Activated CD4-positive, alpha-beta T cell treated with anti-CD3 and anti-CD28 coated beads for 36 hours (primary cell): ENCODE results near the gene BAZ1B. TPM values are rescaled to one million over a fixed set of nuclear protein-coding genes. Genes with fewer than 3 reads are reported as not detected.
"Not testable (repeated sequence)": the region's sequence is repeated elsewhere in the genome, so short reads cannot be mapped to it uniquely, and the experiment has no call there.

Source experiments
- ATAC-seq: fragments of 200-7000 bp; cut with Tn5 transposase; one replicate; pipeline ENCODE4 v1.10.0; 2021; ENCODE audit warnings: mild to moderate bottlenecking, moderate library complexity
- CTCF ChIA-PET: fragments of 350-600 bp; sonication (Branson Sonifier 250); formaldehyde crosslinking; loops from one replicate; lab custom pipeline; 2021; ENCODE audit warnings: antibody characterized with exemption; lab: Charles Lee
- POLR2A ChIA-PET: fragments of 350-600 bp; sonication (Branson Sonifier 250); formaldehyde crosslinking; loops from one replicate; lab custom pipeline; 2021; ENCODE audit warnings: antibody characterized with exemption, inconsistent platforms; lab: Charles Lee
- DNase-seq: peaks from one replicate; pipeline ENCODE4 v3.0.0-alpha.2; 2020
- H3K27ac Mint-ChIP-seq: one replicate; pipeline ENCODE4 v1.8.0; 2021; ENCODE audit warnings: mixed read lengths
- H3K27me3 Mint-ChIP-seq: one replicate; pipeline ENCODE4 v1.8.0; 2021; ENCODE audit warnings: mixed read lengths
- H3K36me3 Mint-ChIP-seq: one replicate; pipeline ENCODE4 v1.8.0; 2021; ENCODE audit warnings: low read depth, mixed read lengths
- H3K4me1 Mint-ChIP-seq: one replicate; pipeline ENCODE4 v1.8.0; 2021; ENCODE audit warnings: mixed read lengths
- H3K4me3 Mint-ChIP-seq: one replicate; pipeline ENCODE4 v1.8.0; 2021; ENCODE audit warnings: mild to moderate bottlenecking, moderate library complexity, mixed read lengths
- H3K9me3 Mint-ChIP-seq: one replicate; pipeline ENCODE4 v1.8.0; 2021; ENCODE audit warnings: low read depth, mixed read lengths
- intact Hi-C, 2 experiments: fragments of 100-400 bp; cut with DNase I in 1 of 2; cut with micrococcal nuclease in 1 of 2; formaldehyde crosslinking; loops; one replicate each; pipeline versions ENCODE4 v1.14.2 to v1.15.1; 2022 to 2024; cut with DNase I, micrococcal nuclease
- total RNA-seq, 2 experiments: library from RNA; stranded (reverse); gene quantifications; one replicate each; pipeline ENCODE4 v1.2.3, GENCODE V29; 2021

The BAZ1B gene
- total RNA-seq, 2 experiments from 2014 or later: 90.2 to 98.6 TPM

DNA sequence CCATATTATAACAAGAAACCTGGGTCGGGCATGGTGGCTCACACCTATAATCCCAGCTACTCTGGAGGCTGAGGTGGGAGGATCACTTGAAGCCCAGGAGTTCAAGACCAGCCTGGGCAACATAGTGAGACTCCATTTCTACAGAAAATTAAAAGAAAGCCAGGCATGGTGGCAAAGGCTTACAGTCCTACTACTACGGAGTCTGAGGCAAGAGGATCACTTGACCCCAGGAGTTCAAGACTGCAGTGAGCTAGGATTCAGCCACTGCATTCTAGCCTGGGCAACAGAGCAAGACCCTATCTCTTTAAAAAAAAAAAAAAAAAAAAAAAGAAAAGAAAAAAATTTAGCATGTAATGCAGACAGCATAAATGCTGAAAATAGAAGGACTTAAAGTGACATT is 16.4 kb upstream of the BAZ1B start:
- H3K27me3 Mint-ChIP-seq, H3K4me1 Mint-ChIP-seq, intact Hi-C loops, H3K27ac Mint-ChIP-seq, ATAC-seq, DNase-seq, H3K4me3 Mint-ChIP-seq, POLR2A ChIA-PET, H3K9me3 Mint-ChIP-seq: not testable (repeated sequence)
- CTCF ChIA-PET: interaction anchor here (1.4 kb wide), 1 partner anchor 11 kb away, joined by 3 read pairs; no protein-coding TSS in a partner anchor
- peaks cover 47% of the 10 kb centered on the region for H3K36me3 Mint-ChIP-seq

GRCh38 chr7:73537051-73537450 is 15.0 kb upstream of the BAZ1B start:
- no peaks in the 10 kb centered on the region for H3K4me1 Mint-ChIP-seq
- no peak overlapping the region for H3K27ac Mint-ChIP-seq
- intact Hi-C loops: no loop called here
- no peaks in the 10 kb centered on the region for H3K27me3 Mint-ChIP-seq
- H3K36me3 Mint-ChIP-seq: peaks cover 41% of the 10 kb centered on the region
- DNase-seq (no peak), ATAC-seq (no peak)
- H3K9me3 Mint-ChIP-seq: no peaks in the 10 kb centered on the region
- ChIA-PET CTCF (no interaction called here), POLR2A (no interaction called here)
- no peak overlapping the region for H3K4me3 Mint-ChIP-seq

DNA sequence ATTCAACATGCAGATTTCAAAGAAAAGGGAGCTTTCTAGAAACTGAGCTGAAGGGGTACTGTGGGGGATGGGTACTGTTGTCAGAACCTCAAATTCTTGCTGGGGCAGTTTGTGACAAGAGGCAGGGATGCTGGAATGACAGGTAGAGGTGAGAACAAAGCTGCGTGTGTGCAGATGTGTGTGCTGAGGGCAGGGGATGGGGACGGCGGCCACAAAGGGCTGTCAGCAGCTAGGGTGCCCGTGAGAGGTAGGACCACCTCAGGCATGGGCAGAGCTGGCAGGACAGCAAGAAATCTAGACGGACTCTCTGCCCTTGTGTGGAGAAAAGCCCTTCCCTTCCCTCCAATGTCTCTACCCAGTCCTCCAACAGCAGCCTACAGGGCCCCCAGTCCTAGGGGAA is 14.4 kb upstream of the BAZ1B start:
- Mint-ChIP-seq H3K27me3 (no peaks in the 10 kb centered on the region), H3K27ac (peak overlapping the region; percentile 33), H3K4me1 (no peaks in the 10 kb centered on the region), H3K4me3 (no peak overlapping the region), H3K36me3 (peaks cover 39% of the 10 kb centered on the region), H3K9me3 (no peaks in the 10 kb centered on the region)
- intact Hi-C loops: no loop called here
- DNase-seq: no peak
- POLR2A ChIA-PET: interaction anchor here (0.7 to 0.9 kb wide), 2 partner anchors 14 to 20 kb away, joined by 3 read pairs; partner anchors contain the start of gene BAZ1B
- ATAC-seq: no peak
- CTCF ChIA-PET: no interaction called here

DNA sequence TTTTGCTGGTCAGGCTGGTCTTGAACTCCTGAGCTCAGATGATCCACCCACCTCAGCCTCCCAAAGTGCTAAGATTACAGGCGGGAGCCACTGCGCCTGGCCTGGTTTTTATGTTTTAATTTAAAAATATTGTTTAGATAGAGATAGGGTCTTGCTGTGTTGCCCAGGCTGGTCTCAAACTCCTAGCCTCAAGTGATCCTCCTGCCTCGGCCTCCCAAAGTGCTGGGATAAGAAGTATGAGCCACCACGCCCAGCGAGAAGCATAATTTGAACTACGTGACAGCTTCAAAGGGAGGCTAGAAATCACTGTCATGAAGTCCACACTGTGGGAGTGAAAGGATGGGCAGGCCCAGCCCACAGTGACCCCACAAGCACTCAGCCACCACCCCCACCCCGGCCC is 13.8 kb upstream of the BAZ1B start:
- H3K27me3 Mint-ChIP-seq, H3K4me3 Mint-ChIP-seq, H3K27ac Mint-ChIP-seq, CTCF ChIA-PET, DNase-seq, ATAC-seq, intact Hi-C loops, H3K9me3 Mint-ChIP-seq, H3K4me1 Mint-ChIP-seq: not testable (repeated sequence)
- POLR2A ChIA-PET: interaction anchor here (0.7 to 0.9 kb wide), 2 partner anchors 14 to 21 kb away, joined by 3 read pairs; partner anchors contain the start of gene BAZ1B
- peaks cover 37% of the 10 kb centered on the region for H3K36me3 Mint-ChIP-seq

- Mint-ChIP-seq H3K4me3 (no peak overlapping the region), H3K36me3 (peaks cover 29% of the 10 kb centered on the region), H3K27ac (no peak overlapping the region), H3K4me1 (no peaks in the 10 kb centered on the region), H3K27me3 (no peaks in the 10 kb centered on the region), H3K9me3 (no peaks in the 10 kb centered on the region)
- DNase-seq (no peak), ATAC-seq (no peak)
- intact Hi-C loops: no loop called here
- CTCF ChIA-PET: interaction anchor here (0.6 kb wide), 1 partner anchor 158 kb away, joined by 4 read pairs; no protein-coding TSS in a partner anchor
- POLR2A ChIA-PET: no interaction called here
These were observed 11.6 kb upstream of the BAZ1B start for GRCh38 chr7:73533742-73534141.

DNA sequence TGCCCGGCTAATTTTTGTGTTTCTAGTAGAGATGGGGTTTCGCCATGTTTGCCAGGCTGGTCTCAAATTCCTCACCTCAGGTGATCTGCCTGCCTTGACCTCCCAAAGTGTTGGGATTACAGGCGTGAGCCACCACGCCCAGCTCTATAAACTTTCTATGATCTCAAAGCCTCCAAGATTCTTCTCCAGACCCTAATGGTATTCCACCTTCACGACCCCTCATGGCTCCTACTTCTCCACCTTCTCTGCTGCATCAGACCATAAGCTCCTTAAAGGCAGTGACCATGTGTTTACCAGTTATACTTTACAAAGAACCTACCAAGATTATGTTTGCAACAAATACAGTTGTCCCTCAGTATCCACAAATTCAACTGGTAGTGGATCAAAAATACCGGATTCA is 10.1 kb upstream of the BAZ1B start:
- POLR2A ChIA-PET: no interaction called here

GRCh38 chr7:73530800-73531199 is 8.7 kb upstream of the BAZ1B start:
- ATAC-seq (no peak), DNase-seq (no peak)
- H3K27ac Mint-ChIP-seq: no peak overlapping the region
- peaks cover 8% of the 10 kb centered on the region for H3K36me3 Mint-ChIP-seq
- no peaks in the 10 kb centered on the region for H3K27me3 Mint-ChIP-seq
- ChIA-PET CTCF (no interaction called here), POLR2A (interaction anchor here (1.1 kb wide), 1 partner anchor 8 kb away, joined by 3 read pairs; the partner anchor contains the start of gene BAZ1B)
- H3K4me1 Mint-ChIP-seq: peaks cover 19% of the 10 kb centered on the region
- intact Hi-C loops: no loop called here
- no peaks in the 10 kb centered on the region for H3K9me3 Mint-ChIP-seq
- H3K4me3 Mint-ChIP-seq: no peak overlapping the region

More for the DNA sequence above, 10.1 kb upstream of the BAZ1B start:
- CTCF ChIA-PET: no interaction called here
- Mint-ChIP-seq H3K27ac (no peak overlapping the region), H3K4me1 (peaks cover 12% of the 10 kb centered on the region), H3K4me3 (no peak overlapping the region), H3K27me3 (no peaks in the 10 kb centered on the region), H3K36me3 (peaks cover 17% of the 10 kb centered on the region), H3K9me3 (no peaks in the 10 kb centered on the region)
- DNase-seq: no peak
- intact Hi-C loops: no loop called here
- ATAC-seq: no peak

DNA sequence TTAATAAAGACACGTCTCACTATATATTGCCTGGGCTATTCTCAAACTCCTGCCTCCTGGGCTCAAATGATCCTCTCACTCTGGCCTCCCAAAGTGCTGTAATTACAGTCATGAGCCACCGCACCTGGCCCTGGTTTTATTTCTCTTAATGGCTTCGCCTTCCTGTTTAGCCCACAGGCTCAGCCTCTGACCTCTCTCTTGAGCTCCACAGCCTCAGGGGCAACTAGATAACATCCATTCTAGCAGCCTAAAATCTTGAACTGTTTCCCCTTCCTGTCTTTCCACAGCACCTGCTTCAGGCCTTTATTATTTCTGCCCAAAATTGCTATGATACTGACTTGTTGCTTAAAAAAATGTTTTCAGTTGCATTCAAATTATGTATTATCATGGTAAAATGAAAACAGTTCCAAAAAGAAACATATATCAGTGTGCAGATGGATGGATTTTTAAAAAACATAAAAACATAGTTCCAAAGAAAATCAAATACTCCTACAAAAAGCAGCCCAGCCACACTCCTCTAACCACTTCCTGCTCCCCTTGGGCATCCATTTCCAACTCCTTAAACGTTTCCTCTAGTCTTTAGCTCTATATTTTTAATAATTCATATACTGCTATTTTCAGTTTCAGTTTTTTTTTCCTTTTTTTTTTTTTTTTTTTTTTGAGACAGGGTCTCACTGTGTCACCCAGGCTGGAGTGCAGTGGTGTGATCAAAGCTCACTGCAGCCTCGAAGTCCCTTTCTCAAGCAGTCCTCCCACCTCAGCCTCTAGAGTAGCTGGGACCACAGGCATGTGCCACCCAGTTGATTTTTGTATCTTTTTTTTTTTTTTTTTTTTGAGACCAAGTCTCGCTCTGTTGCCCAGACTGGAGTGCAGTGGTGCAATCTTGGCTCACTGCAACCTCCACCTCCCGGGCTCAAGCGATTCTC is 5.1 kb upstream of the BAZ1B start:
- no peak overlapping the region for H3K4me3 Mint-ChIP-seq
- peak overlapping the region; percentile 90 for H3K27ac Mint-ChIP-seq
- CTCF ChIA-PET: interaction anchor here (1.0 kb wide), 2 partner anchors 8 to 12 kb away, joined by 3 read pairs; no protein-coding TSS in a partner anchor
- POLR2A ChIA-PET: interaction anchor here (1.1 kb wide), 1 partner anchor 23 kb away, joined by 3 read pairs; no protein-coding TSS in a partner anchor
- H3K4me1 Mint-ChIP-seq: peaks cover 37% of the 10 kb centered on the region
- peaks cover under 1% of the 10 kb centered on the region for H3K36me3 Mint-ChIP-seq
- no peaks in the 10 kb centered on the region for H3K27me3 Mint-ChIP-seq
- ATAC-seq: no peak
- H3K9me3 Mint-ChIP-seq: no peaks in the 10 kb centered on the region
- DNase-seq: peak; percentile 33
- intact Hi-C loops: loop anchor here in 1 of 2 experiments (10.0 kb wide), 1 partner anchor 328 kb away; no protein-coding TSS in a partner anchor

- H3K4me1 Mint-ChIP-seq: peaks cover 37% of the 10 kb centered on the region
- CTCF ChIA-PET: not testable (repeated sequence)
- intact Hi-C loops: loop anchor here in 1 of 2 experiments (10.0 kb wide), 1 partner anchor 329 kb away; no protein-coding TSS in a partner anchor
These were observed 4.0 kb upstream of the BAZ1B start for GRCh38 chr7:73526158-73526494.

DNA sequence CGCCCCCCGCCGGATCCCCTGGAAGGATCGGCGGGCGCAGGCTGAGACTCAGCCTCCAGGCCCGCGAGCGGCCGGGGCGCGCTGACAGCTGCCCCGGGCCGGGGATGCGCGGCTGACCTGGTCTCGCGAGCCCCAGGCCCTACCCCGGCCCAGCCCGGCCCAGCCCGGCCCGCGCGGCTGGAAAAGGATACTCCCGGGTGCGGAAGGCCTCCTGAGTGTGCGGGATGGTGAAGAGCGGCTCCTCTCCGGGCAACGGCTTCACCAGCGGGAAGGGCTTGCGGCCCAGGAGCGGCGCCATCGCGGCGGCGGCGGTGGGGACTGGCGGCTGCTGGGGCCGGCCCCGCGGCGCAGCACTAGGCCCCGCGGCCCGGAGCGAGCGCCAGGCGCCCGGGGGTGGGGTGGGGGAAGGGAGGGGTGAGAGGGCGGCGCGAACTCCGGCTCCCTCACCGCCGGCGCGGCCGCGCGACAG is 423 bp downstream of the BAZ1B start:
- no peaks in the 10 kb centered on the region for H3K27me3 Mint-ChIP-seq

More at GRCh38 chr7:73526158-73526494, 4.0 kb upstream of the BAZ1B start:
- not testable (repeated sequence) for H3K4me3 Mint-ChIP-seq, H3K36me3 Mint-ChIP-seq, H3K27ac Mint-ChIP-seq, ATAC-seq, H3K27me3 Mint-ChIP-seq, DNase-seq, H3K9me3 Mint-ChIP-seq
- POLR2A ChIA-PET: interaction anchor here (1.1 kb wide), 1 partner anchor 24 kb away, joined by 3 read pairs; no protein-coding TSS in a partner anchor

More for the DNA sequence above, 423 bp downstream of the BAZ1B start:
- ATAC-seq (peak; percentile 45), DNase-seq (peak; percentile 85)
- Mint-ChIP-seq H3K27ac (no peak overlapping the region), H3K4me3 (peak overlapping the region; percentile 94), H3K9me3 (no peaks in the 10 kb centered on the region), H3K4me1 (peaks cover 50% of the 10 kb centered on the region), H3K36me3 (peaks cover 37% of the 10 kb centered on the region)
- intact Hi-C loops: loop anchor here (1.0 to 10.0 kb wide), 11 partner anchors 36 to 1136 kb away; partner anchors contain the start of genes BCL7B (in 2 of the 2), TBL2 (in 2 of the 2), ABHD11 (in 1 of the 2) and BUD23 (in 1 of the 2)
- CTCF ChIA-PET: interaction anchor here (0.5 to 1.1 kb wide), 2 partner anchors 14 to 167 kb away, joined by 3 read pairs; no protein-coding TSS in a partner anchor
- POLR2A ChIA-PET: interaction anchor here (0.5 to 2.5 kb wide), 5 partner anchors 35 to 1136 kb away, joined by 3 to 16 read pairs (median 5); partner anchors contain the start of genes BCL7B and TBL2
